ENCODE measurements around the gene HES5.

HES5 gene

DNA sequence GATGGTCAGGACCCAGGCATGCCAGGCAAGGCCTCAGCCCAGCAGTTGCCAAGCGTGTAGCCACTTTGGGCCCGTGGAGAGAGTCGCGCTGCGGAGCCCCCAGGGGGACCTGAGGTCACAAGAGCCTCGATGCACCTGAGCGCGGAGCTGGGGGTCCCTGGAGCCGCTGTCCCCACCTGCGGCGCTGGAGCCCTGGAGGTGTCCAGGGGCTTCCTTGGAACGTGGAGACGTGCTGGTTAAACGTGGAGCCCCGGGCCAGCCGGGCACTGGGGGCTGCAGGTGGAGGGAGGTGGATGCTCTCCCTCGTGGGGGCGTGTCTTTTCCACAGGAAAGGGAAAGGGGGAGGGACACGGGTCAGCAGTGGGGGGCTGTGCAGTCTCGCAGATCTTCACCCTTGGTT lies 50.9 kb downstream of the HES5 start:
- no peak for DNase-seq (ENCODE audit: low read depth in 2 of 2)

Measured in stimulated activated CD4-positive, alpha-beta T cell treated with anti-CD3 and anti-CD28 coated beads, Interleukin-1b, Interleukin-23, amount 100 ng/mL, for 4 hours (primary cell).